ENCODE results near the gene SNX33. TPM values are rescaled to one million over a fixed set of nuclear protein-coding genes. Genes with fewer than 3 reads are reported as not detected.
"Not testable (repeated sequence)": the region's sequence is repeated elsewhere in the genome, so short reads cannot be mapped to it uniquely, and the experiment has no call there.

SNX33 gene
- total RNA-seq, 1 donor: 39.8 TPM

GRCh38 chr15:75687486-75688277 lies 40.0 kb downstream of the SNX33 start:
- no peak overlapping the region for H3K4me2 ChIP-seq (ENCODE audit: insufficient read depth, low read length)
- no peaks in the 10 kb centered on the region for H3K4me1 ChIP-seq (ENCODE audit: insufficient read depth, low read length)
- H3K27ac ChIP-seq (ENCODE audit: low read depth, low read length): no peak overlapping the region
- H3K36me3 ChIP-seq (ENCODE audit: insufficient read depth, low read length): peaks cover 3% of the 10 kb centered on the region
- peaks cover 3% of the 10 kb centered on the region for H3K79me2 ChIP-seq (ENCODE audit: insufficient read depth, low read length)
- H3K9me3 ChIP-seq (ENCODE audit: low read depth, low read length): no peaks in the 10 kb centered on the region
- H2AFZ ChIP-seq (ENCODE audit: low read length): no peak overlapping the region
- no peak for TF ChIP-seq CTCF (IDR thresholded peaks at IDR 0.05; ENCODE audit: extremely low read depth, low read depth, low read length)
- H3K4me3 ChIP-seq (ENCODE audit: insufficient read depth, low read length): no peak overlapping the region
- no peaks in the 10 kb centered on the region for H3K27me3 ChIP-seq (ENCODE audit: insufficient read depth, low read length)
- peaks cover 2% of the 10 kb centered on the region for H4K20me1 ChIP-seq (ENCODE audit: insufficient read depth, low read length)
- DNase-seq (ENCODE audit: insufficient read length, low spot score, missing footprints): peak; percentile 72

- Histone ChIP-seq H3K9me3 (ENCODE audit: low read depth, low read length) (no peaks in the 10 kb centered on the region), H3K27ac (ENCODE audit: low read depth, low read length) (no peak overlapping the region), H3K27me3 (ENCODE audit: insufficient read depth, low read length) (no peaks in the 10 kb centered on the region), H3K36me3 (ENCODE audit: insufficient read depth, low read length) (peaks cover 3% of the 10 kb centered on the region), H2AFZ (ENCODE audit: low read length) (no peak overlapping the region), H3K4me3 (ENCODE audit: insufficient read depth, low read length) (no peak overlapping the region), H3K4me1 (ENCODE audit: insufficient read depth, low read length) (peaks cover 2% of the 10 kb centered on the region), H4K20me1 (ENCODE audit: insufficient read depth, low read length) (peaks cover 2% of the 10 kb centered on the region), H3K79me2 (ENCODE audit: insufficient read depth, low read length) (peaks cover 3% of the 10 kb centered on the region), H3K4me2 (ENCODE audit: insufficient read depth, low read length) (no peak overlapping the region)
- DNase-seq (ENCODE audit: insufficient read length, low spot score, missing footprints): peak; percentile 62
- no peak for TF ChIP-seq CTCF (IDR thresholded peaks at IDR 0.05; ENCODE audit: extremely low read depth, low read depth, low read length)
Observed at GRCh38 chr15:75688278-75688557, 40.5 kb downstream of the SNX33 start.

GRCh38 chr15:75688831-75689230 lies 41.1 kb downstream of the SNX33 start:
- Histone ChIP-seq H3K79me2 (ENCODE audit: insufficient read depth, low read length) (peaks cover 3% of the 10 kb centered on the region), H3K27ac (ENCODE audit: low read depth, low read length) (no peak overlapping the region), H3K4me1 (ENCODE audit: insufficient read depth, low read length) (peaks cover 8% of the 10 kb centered on the region), H3K4me2 (ENCODE audit: insufficient read depth, low read length) (no peak overlapping the region), H2AFZ (ENCODE audit: low read length) (no peak overlapping the region), H3K27me3 (ENCODE audit: insufficient read depth, low read length) (no peaks in the 10 kb centered on the region), H3K9me3 (ENCODE audit: low read depth, low read length) (no peaks in the 10 kb centered on the region), H4K20me1 (ENCODE audit: insufficient read depth, low read length) (peaks cover 2% of the 10 kb centered on the region), H3K4me3 (ENCODE audit: insufficient read depth, low read length) (no peak overlapping the region), H3K36me3 (ENCODE audit: insufficient read depth, low read length) (peaks cover 3% of the 10 kb centered on the region)
- no peak for TF ChIP-seq CTCF (IDR thresholded peaks at IDR 0.05; ENCODE audit: extremely low read depth, low read depth, low read length)
- no peak for DNase-seq (ENCODE audit: insufficient read length, low spot score, missing footprints)

- H3K4me3 ChIP-seq (ENCODE audit: insufficient read depth, low read length); DNase-seq (ENCODE audit: insufficient read length, low spot score, missing footprints); H3K4me2 ChIP-seq (ENCODE audit: insufficient read depth, low read length); H2AFZ ChIP-seq (ENCODE audit: low read length); H3K27ac ChIP-seq (ENCODE audit: low read depth, low read length); H3K79me2 ChIP-seq (ENCODE audit: insufficient read depth, low read length); H3K36me3 ChIP-seq (ENCODE audit: insufficient read depth, low read length); H3K27me3 ChIP-seq (ENCODE audit: insufficient read depth, low read length); H3K9me3 ChIP-seq (ENCODE audit: low read depth, low read length); H4K20me1 ChIP-seq (ENCODE audit: insufficient read depth, low read length): not testable (repeated sequence)
- H3K4me1 ChIP-seq (ENCODE audit: insufficient read depth, low read length): peaks cover 14% of the 10 kb centered on the region
Observed at GRCh38 chr15:75689429-75689828, 41.7 kb downstream of the SNX33 start.

- not testable (repeated sequence) for H4K20me1 ChIP-seq (ENCODE audit: insufficient read depth, low read length); H3K79me2 ChIP-seq (ENCODE audit: insufficient read depth, low read length); H3K4me2 ChIP-seq (ENCODE audit: insufficient read depth, low read length); H3K9me3 ChIP-seq (ENCODE audit: low read depth, low read length); H3K27ac ChIP-seq (ENCODE audit: low read depth, low read length); H3K4me3 ChIP-seq (ENCODE audit: insufficient read depth, low read length); H2AFZ ChIP-seq (ENCODE audit: low read length); DNase-seq (ENCODE audit: insufficient read length, low spot score, missing footprints); H3K36me3 ChIP-seq (ENCODE audit: insufficient read depth, low read length); H3K27me3 ChIP-seq (ENCODE audit: insufficient read depth, low read length)
- peaks cover 23% of the 10 kb centered on the region for H3K4me1 ChIP-seq (ENCODE audit: insufficient read depth, low read length)
Observed at GRCh38 chr15:75692311-75692710, 44.6 kb downstream of the SNX33 start.

- H3K36me3 ChIP-seq (ENCODE audit: insufficient read depth, low read length); H2AFZ ChIP-seq (ENCODE audit: low read length); H4K20me1 ChIP-seq (ENCODE audit: insufficient read depth, low read length); H3K4me2 ChIP-seq (ENCODE audit: insufficient read depth, low read length); H3K4me3 ChIP-seq (ENCODE audit: insufficient read depth, low read length); H3K9me3 ChIP-seq (ENCODE audit: low read depth, low read length); DNase-seq (ENCODE audit: insufficient read length, low spot score, missing footprints); H3K27me3 ChIP-seq (ENCODE audit: insufficient read depth, low read length); H3K79me2 ChIP-seq (ENCODE audit: insufficient read depth, low read length): not testable (repeated sequence)
- Histone ChIP-seq H3K27ac (ENCODE audit: low read depth, low read length) (peak overlapping the region; percentile 59), H3K4me1 (ENCODE audit: insufficient read depth, low read length) (peaks cover 23% of the 10 kb centered on the region)
Observed at GRCh38 chr15:75693028-75693427, 45.3 kb downstream of the SNX33 start.

Measured in osteoblast (primary cell).